Activated CD8-positive, alpha-beta memory T cell treated with anti-CD3 and anti-CD28 coated beads, Interleukin-2, amount 50 U/mL, for 24 hours (primary cell): Measurements from ENCODE around the gene PTPRM.

ENCODE experiments used
- DNase-seq: peaks from one replicate; pipeline ENCODE4 v3.0.0-alpha.2; 2020; ENCODE audit errors: extremely low read depth

The PTPRM gene

DNA sequence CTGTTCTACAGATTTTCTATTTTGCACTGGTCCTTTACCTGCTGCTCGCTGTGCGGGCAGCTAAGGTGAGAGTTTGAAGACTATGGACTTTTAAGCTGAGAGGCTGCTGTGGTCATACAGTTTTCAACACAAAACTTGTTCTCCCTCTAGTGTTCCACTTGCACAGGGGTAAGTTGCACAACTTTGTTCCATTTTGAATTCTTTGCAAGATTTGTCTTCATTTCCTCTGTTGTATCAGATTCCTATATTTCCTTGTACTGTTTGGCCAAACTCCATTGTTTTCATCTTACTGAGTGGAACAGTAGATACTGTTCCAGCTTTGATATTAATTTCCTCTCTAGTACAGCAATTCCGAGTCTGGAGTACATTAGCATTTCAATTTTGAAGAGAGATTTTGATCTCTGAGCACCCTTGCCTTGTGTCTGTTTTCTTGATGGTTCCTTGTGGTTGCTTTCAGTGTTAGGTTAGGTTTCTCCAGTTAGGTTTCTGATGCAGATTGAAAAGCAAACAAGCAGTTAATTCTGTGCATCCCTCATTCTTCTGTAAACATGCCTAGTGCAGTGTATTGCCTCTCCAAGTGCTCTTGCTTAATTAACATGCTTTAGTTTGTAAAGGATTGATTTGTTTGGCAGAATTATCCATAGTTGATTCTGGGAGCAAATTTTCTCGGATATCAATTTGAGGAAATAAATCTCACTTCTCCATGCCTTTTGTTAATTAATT is 188.8 kb downstream of the PTPRM start:
- DNase-seq: no peak

DNA sequence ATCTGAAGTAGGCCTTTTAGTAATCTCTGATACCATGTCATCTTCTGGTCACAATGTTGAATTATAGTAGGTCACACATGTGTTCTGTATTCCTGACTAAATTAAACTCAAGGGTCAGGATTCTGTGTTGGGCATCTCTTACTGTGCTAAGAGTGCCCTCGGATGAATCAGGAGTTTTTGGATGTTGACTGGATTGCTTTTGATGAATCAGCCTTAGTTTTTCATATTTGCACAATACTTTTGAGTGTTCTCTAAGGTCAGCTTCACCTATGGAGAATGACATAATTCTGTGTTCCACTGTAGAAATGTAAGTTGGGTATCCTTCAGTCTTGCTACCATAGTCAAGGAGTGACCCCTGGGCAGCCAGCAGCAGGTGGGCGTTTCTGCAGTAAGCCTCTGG is 190.1 kb downstream of the PTPRM start:
- no peak for DNase-seq

DNA sequence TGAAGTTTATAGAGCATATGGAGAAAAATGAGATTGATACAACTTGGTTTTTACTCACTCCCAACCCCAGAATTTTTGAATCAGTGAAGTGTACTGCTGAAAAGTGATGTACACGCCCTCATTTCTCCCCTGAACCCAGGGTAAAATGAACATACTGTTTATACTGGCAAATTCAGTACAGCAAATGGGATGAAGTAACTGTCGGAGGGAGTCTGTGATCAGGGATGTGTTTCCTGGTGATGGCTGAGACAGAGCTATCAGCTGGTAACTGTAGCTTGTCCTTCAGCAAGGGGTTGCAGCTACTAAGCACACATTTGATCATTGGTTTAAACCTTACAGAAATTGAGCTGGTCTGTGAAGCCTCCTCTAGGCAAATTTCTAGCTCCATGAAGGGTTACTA is 191.6 kb downstream of the PTPRM start:
- no peak for DNase-seq

DNA sequence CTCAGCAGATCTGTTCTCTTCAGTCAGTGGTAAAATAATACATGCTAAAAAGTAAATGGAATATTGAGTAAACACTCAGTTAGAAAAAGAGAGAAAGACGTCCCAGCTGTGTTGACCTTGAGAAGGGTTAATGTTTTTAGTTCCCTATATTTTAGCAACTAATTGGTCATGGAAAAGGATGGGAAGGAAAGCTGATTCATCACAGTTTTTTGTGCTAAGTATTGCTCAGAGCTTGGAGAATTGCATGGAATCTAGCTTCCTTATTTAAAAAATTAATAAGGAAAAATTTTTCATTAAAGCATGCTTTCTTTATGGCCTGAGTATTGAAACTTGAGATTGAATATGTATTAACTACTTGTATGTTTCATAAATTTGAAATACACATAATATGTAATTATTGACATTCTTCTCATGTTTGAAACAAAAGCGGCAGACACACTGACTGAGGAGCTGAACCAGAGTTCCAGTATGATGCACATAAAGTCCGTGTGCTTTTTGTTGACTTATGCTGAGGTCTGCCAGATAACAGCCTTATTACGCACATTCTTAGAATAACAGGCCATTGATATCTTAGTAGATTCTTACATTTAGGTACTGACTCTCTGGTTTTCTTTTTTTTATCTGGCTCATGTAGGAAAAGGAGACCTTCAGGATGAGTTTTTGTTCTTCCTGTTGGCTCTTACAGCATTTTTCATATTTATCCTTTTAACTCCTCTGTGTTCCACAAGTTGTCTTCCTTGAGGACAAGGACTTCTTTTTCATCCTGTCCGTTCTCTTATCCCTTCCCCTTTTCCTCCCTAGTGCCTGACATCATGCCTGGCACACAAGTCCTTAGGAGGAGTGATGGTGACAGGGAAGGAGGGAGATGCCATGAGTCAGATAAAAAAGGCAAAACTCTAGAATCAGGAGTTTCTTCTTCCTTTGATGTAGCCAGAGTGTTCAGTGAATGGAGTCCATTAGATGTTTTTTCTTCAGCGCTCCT is 194.1 kb downstream of the PTPRM start:
- no peak for DNase-seq

DNA sequence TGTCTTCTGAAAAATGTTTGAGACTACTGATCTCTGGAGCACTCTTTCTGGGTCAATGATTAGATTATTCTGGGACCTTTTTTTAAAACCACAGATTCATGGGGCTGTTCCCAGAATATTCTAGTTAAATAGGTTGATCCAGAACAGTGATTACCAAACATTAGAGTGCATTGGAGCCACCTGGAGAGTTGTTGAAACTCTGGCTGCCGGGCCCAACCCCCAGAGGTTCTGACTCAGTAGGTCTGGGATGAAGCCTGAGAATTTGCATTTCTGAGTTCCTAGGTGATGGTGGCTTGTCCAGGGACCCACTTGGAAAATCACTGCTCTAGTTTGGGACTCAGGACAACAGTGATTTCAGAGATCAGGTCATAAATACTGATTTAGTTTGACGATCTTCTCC is 197.3 kb downstream of the PTPRM start:
- no peak for DNase-seq

DNA sequence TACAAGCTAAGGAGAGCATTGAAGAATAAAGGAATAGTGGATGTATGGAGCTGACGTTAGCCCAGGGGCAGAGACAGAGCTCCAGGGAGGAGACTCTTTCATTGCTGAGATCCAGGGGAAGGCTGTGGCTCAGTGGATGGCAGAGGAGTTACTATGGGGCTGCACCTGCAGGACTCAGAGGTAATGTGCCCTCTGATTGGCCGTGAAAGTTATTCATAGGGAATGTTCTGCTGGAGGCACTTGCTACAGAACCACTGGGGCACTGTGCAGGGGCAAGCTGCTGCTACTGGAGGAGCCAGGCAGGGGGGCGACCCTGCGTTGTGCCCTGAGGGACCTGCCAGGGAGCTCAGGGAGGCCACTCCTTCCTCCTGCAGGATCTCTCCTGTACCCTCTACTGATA is 199.2 kb downstream of the PTPRM start:
- no peak for DNase-seq

DNA sequence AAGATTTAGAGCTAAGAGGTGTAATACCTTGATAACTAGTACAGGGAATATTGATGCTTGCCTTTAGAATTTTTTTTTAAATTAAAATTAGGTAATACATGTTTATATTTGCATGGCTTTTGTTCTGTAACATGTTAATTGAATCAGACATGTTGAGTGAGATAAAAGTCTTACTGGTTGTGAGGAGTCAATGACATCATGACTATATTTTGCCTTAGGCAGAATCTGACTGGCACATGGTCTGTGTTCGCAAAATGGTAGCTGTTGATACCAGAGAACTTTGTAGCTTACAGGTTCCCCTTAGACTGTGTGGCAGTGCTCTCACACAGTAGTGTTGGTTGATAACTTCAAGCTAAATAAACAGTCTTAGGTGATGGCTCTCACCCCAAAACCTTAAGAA is 199.7 kb downstream of the PTPRM start:
- DNase-seq: no peak

DNA sequence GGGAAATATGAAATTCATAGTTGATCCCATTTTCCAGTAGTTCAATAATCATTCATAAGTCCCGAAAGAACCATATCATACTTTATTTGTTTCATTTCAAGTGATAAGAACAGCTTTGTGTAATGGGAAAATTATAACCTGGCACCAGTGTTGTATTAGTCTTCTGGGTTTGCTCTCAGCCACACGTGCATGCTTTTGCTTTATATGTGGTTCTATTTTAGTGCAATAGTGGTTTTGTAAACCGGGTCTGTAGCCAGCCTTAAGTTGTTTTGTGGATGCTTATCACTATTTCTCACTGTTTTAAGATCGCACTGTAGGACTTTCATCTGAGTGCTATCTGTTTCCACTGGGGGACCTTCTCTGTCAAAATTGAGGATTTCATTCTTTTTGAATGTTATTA is 203.8 kb downstream of the PTPRM start:
- DNase-seq: no peak

DNA sequence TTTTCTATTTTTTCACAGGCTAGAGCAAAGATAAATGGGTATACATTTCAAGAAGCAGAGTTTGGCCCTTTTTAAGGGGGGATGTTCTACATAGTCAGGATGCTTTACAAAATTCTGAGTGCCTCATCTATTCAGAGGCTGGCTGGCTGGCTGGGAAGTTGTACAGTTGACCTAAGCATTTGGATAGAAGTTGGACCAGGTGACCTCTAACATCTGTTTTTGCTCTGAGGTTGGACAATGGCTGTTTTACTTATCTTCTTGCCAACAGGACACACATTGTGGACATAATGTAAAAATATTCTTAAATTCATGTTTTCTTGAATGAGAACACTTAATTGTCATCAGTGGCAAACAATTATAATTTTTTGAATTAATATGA is 205.4 kb downstream of the PTPRM start:
- no peak for DNase-seq

DNA sequence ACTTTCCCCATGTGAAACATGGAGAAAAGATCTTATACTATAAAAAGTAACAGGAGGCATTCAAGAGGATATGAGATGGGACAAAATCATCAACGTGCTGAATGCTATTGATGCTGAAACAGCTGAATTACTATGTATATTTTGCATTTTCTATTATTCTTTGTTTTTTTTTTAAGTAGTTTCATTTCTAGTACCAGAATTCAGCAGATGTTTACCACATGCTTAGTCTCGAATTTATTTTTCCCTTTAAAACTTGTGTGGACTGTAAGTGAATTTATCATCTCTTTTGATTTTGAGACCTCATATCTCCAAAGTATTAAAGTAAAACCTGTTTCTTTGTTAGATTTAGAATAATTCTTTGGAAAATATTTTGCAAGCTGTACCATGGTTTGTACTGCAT is 205.8 kb downstream of the PTPRM start:
- no peak for DNase-seq

DNA sequence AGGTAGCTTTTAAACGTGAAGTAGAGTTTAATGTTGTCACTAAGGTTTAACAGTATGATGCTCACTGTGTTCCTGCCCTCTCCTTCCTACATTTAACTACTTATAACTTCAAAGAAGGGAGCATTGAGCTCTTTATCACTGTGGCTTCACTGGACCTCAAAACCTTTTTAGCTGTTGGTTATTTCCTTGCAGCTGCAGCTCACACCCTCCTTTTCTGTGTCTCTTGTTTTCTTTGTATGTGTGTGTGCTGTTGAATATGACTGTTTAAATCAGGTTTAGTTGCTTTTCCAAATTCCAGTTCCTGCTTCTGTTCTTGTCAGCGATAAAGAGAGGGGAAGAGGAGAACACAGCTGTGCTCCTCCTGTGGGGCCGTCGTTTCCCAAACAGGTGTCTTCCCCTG is 208.0 kb downstream of the PTPRM start:
- no peak for DNase-seq

DNA sequence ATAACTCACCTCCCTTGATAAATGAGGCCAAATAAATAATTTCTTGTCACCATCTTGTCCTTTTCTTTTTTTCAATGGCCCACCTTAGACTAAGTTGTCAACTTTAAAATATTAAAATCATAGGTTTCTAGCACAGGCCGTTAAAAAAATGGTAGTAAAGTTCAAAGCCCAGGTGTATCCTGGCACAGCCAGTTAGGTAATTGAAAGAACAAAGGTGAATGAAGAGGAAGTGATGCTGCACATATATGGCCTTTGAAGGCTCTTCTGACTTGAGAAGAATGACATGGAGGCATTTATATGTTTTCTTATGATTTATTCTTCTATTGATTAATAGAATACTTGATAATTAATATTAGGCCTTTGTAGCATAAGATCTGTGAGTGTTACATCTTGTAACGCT is 208.7 kb downstream of the PTPRM start:
- no peak for DNase-seq

DNA sequence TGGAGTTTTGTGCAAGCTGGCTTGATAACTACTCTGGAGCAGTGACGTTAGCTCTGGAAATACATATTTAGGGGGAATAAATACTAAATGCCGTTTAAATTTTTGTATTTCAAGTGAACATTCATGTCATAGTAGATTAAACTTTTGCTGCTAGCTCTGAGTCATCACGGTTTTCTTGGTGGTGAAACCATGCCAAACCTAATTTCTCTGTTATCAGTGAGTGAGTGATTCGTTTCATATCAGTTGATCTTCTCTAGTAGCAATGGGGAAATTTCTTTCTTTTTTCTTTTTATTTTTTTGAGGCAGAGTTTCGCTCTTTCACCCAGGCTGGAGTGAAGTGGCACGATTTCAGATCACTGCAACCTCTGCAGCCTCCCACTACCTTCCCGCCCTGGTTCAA is 211.1 kb downstream of the PTPRM start:
- DNase-seq: no peak

DNA sequence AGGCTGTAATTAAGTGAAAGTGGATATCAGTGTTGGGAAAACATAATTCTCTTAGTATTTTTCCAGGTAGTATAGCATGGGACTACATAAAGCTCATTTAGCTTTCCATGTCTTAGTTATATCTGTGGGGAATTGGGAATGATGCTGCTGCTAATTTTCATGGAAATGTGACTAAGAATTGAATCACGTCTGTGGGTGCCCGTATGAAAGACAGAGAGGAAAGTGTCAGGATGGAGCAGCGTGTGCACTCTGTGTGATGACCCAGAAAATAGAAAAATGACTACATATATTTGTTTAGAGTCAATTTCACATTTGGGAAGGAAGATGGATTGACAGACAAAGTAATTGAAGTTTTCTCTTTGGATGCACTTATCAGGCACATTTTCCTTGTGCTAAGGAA is 212.1 kb downstream of the PTPRM start:
- no peak for DNase-seq

DNA sequence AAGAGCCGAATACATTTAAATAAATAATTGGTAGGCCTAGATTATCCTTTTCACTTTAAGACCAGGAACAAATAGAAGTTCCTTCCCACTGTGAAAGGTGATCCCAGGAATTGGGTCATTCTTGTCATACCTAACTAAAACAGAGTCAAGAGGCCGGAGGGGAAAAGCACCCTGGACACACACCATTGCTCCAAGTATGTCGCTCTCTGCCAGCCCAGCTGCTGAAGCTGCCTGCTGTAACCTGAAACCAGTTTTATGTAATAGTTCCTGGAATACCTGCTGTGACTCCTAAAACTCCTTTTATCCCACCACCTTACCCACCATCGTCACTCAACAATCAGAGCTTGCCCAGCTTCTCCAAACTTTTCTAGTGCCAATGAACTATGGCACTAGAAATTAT is 217.1 kb downstream of the PTPRM start:
- DNase-seq: no peak

DNA sequence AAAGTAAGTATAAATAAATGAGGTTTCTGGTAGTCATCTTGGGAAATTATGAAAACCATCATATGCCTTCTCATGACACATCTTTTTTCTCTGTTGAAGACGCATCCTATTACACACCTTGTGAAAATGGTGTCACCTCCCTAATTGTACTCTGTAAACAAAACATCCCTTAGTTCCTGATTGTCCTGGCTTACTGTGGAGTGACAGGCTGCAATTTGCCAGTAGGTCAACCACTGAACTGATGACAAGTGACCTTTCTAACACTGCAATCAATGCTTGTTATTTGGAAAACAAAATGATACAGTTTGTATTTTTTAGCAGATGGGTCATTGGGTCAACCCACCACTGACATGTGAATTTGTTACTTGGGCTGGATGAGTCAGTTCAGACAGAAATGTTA is 219.5 kb downstream of the PTPRM start:
- no peak for DNase-seq

DNA sequence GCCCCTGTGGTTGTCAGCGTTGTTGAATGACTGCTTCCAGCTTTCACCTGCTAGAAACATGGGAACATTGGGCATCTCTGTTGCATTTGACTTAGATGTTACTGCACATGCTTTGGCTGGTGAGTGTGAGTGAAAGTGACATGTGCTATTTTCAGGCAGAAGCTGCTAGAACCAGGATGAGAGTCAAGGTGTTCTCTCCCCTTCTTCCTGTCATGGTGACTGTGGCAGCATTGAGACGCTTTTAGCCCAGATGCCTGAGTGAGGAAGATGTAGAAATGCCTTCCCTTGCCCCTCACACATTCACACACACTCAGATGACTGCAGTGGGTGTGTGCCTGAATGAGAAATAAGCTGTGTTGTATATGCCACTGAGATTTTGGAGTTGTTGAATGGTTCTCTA is 220.2 kb downstream of the PTPRM start:
- no peak for DNase-seq

DNA sequence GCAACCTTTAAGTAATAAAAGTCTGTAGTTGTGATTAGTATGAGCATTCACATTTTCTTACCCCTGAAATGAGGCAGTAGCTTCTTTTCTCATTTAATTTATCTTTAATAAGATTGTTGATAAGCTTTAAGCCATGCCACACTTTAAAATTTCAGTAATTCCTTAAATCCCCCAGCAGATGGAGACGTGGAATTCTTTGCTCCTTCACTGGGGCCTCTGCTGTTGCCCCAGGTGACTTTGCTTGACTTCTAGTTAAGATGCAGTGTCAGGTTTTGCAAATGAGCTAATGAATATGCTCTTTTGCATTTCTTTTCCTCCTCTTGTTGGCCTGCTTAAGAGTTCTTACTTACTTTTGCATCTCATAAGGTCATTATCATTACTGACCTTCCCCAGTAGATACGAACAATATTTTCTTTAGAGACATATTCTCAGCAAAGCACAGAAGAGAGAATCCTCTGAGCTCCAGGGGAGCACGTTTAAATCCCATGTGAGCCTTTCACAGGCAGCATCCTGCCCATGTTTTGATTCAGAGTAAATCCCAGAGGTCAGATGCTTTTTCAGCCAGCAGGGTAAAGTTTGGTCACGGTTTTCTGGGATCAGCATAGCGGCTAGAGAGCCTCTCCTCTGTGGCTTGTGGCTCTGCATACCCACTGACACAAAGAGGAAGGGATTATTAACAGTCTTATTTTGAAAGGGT is 222.9 kb downstream of the PTPRM start:
- DNase-seq: no peak

DNA sequence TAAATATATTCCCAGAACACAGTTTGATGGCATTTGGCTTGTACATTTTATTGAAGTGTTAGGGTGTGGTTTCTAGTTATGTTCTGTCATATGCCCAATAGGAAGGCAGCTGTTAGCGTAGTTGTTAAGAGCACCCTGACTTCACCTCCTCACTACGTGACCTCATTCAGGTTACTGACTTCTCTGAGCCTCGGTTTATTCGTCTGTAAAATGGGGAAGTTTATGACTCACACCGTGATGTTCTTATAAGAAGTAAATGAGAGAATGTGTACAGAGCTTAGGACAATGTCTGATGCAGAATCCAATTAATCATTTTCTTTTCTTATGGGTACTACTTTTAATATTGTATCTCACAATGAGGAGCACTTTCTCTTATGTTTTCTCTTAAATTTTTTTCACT is 226.0 kb downstream of the PTPRM start:
- no peak for DNase-seq

DNA sequence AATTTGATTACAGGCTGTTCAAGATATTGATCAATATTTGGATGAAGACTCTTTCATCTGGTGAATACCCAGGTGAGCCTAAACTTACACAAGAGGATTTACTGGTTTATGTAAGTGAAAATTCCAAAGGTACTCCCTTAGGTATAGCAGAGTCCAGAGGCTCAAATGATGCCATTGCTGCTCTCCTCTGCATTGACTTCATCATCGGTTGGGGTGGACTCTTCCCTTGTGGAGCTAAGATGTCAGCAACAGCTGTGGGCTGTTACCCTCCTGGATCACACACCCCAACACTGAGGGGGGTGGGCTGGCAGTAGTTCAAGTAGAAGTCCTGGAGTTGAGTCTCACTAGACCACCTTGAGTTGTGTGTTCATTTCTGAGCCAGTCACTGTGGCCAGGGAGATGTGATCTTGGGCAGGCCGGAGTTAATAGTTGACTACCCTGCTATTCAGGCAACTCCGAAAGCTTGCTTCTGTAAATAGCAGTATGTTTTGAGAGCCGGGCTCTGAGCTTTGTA is 236.9 kb downstream of the PTPRM start:
- no peak for DNase-seq

DNA sequence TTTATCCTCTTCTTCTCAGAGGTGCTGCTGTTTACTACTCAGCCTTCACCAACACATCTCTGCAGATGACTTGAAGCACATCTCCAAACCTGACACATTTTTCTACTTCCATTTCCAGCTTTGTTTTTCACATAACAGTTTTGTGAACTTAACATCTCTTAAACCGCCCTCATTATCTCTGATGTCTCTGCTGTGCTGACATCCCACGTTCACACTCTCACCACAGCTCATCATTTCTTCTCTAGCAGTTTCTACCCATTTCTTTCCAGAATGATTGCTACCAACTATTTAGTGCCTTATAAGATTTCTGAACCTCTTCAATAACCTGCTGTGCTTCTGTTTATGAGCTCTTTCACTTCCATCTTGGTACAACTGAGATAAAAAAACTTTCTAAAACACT is 238.0 kb downstream of the PTPRM start:
- DNase-seq: no peak

DNA sequence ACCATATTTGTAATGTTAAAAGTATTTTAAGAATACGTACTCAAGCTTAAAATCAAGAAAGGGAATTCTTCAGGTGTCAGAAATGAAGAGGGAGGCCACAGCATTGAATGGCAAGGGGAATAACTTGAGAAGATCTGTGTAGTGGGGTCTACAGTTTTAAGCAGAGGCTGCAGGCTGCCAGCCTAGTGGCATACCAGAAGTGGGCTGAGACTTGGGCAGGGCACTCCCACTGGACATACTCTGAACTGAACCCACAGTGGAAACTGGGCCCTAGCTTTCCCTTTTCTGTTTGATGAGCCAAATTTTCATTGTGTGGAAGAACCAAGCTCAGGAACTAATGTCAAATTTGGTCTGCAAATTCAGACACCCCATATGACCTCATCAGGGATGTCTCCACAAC is 238.8 kb downstream of the PTPRM start:
- DNase-seq: no peak
